ENCODE results near the gene TSFM. TPM values are rescaled to one million over a fixed set of nuclear protein-coding genes. Genes with fewer than 3 reads are reported as not detected.

The TSFM gene
- total RNA-seq, 1 donor from 2014 or later: 62.5 TPM

DNA sequence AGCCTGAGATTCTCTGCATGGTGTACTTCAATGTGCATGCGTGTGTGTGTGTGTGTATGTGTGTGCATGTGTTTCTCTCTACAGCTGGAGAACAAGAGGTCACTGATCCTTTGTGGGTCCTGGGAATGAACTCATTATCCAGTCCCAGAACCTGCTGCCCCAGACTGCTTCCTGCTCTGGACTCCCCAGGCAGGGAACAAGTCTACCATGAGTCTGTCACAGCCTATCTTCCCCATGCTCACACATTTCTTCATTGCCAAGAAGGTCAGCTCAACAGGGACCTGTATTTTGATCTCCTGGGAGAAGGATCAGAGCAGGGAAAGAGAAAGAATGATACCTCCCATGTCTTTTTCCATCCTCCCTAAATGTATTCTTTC lies 41.2 kb upstream of the TSFM start:
- peaks cover 23% of the 10 kb centered on the region for H3K36me3 Mint-ChIP-seq (ENCODE audit: low read depth)
- intact Hi-C loops (cut with micrococcal nuclease): loop anchor here (5.0 to 10.0 kb wide), 3 partner anchors 264 to 677 kb away; partner anchors contain the start of gene ARHGAP9
- H3K4me3 Mint-ChIP-seq: peak overlapping the region; percentile 90
- DNase-seq: no peak
- no peaks in the 10 kb centered on the region for H3K9me3 Mint-ChIP-seq
- H3K27me3 Mint-ChIP-seq: no peaks in the 10 kb centered on the region
- peak overlapping the region; percentile 87 for H3K27ac Mint-ChIP-seq
- peaks cover 51% of the 10 kb centered on the region for H3K4me1 Mint-ChIP-seq

DNA sequence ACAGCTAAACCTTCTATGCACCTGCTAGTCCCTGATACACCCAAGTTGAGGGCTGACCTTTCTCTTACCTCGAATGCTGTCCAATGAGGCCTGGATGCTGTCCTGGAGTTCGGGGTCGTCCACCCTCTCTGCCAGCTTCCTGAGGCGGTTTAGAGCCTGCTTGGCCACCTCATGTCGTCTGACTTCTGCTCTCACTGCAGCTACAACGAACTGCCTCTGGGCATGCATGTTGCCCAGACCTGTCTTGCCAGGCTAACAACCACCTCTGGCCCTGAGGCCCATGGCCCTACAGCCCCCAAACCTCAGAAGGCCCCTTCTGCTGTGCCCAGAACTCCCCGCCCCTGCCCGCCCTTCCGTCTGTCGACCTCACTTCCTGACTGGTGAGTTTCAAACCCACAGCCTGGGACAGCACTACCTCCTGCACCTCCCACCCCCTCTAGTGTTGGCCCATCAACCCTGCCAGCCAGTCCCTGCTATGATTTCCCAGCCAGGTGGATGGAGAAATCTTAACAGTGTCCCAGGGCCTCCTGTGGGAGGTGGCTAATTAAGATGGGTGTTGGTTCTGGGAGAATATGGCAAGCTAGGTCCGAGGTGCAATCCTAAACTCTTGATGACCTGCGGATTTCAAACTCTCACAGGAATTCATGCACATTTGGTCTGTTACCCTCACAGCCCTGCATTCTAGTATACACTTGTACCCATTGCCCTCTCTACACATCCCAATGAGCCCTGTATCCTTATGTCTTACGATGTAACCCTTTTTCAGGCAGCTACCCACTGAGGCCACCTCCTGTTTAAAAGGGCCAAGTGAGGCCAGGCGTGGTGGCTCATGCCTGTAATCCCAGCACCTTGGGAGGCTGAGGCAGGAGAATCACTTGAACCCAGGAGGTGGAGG lies 40.5 kb upstream of the TSFM start:
- peaks cover 51% of the 10 kb centered on the region for H3K4me1 Mint-ChIP-seq
- H3K4me3 Mint-ChIP-seq: peak overlapping the region; percentile 90
- intact Hi-C loops (cut with micrococcal nuclease): loop anchor here (1.0 to 10.0 kb wide), 4 partner anchors 159 to 677 kb away; partner anchors contain the start of gene ARHGAP9
- no peaks in the 10 kb centered on the region for H3K9me3 Mint-ChIP-seq
- no peaks in the 10 kb centered on the region for H3K27me3 Mint-ChIP-seq
- DNase-seq: peak; percentile 93
- H3K36me3 Mint-ChIP-seq (ENCODE audit: low read depth): peaks cover 23% of the 10 kb centered on the region
- peak overlapping the region; percentile 87 for H3K27ac Mint-ChIP-seq

DNA sequence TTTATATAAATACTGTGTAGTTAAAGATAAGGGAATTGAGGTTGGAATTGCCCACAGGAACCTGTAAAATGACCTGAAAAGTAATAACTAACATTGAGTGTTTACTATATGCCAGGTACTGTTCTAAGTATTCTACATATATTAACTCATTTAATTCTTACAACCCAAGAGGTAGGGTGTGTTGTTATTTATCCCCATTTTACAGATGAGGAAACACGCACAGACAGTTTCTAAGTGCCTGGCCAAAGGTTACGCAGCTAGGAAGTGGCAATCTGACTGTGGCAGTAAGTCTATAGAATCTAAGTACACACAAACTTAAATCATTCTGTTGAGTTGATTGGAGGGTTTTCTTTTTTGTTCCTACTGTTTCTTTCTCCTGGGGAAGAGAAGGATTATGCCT lies 38.8 kb upstream of the TSFM start:
- no peak for DNase-seq
- H3K4me3 Mint-ChIP-seq: peak overlapping the region; percentile 94
- H3K27ac Mint-ChIP-seq: peak overlapping the region; percentile 90
- peaks cover 54% of the 10 kb centered on the region for H3K4me1 Mint-ChIP-seq
- peaks cover 35% of the 10 kb centered on the region for H3K36me3 Mint-ChIP-seq (ENCODE audit: low read depth)
- H3K27me3 Mint-ChIP-seq: no peaks in the 10 kb centered on the region
- H3K9me3 Mint-ChIP-seq: no peaks in the 10 kb centered on the region
- intact Hi-C loops (cut with micrococcal nuclease): loop anchor here (1.0 to 10.0 kb wide), 6 partner anchors 9 to 679 kb away; partner anchors contain the start of genes ARHGAP9, B4GALNT1 and CDK4

DNA sequence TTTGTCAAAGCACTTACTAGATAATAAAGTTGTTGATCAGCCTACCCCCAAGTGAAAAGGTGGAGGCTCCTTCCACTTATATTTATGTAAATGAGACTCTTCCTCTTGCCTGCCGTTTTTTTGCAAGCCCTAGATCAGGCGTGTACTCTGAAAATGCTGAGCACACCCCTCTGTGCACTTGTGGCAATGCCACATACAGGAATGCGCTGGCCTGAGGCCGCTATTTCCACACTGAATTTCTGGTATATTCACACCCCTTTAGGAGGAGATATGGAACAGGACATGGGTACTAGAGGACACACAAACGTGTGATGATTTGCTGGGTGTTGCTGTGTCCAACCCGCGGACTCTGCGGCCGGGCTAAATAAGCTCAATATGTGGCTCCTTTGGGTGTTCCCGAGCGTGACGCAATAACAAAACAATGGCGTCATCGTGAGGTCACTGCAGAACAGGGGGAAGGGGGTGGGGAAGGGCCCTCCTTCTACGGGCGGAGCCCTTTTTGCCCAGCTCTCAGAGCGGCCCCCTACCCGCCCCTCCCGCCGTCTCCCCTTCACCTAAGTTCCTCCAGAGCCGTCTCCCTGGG lies 38.3 kb upstream of the TSFM start:
- H3K9me3 Mint-ChIP-seq: no peaks in the 10 kb centered on the region
- DNase-seq: peak; percentile 93
- intact Hi-C loops (cut with micrococcal nuclease): loop anchor here (1.0 to 10.0 kb wide), 6 partner anchors 8 to 679 kb away; partner anchors contain the start of genes ARHGAP9, B4GALNT1 and CDK4
- H3K4me1 Mint-ChIP-seq: peaks cover 50% of the 10 kb centered on the region
- H3K27me3 Mint-ChIP-seq: no peaks in the 10 kb centered on the region
- peak overlapping the region; percentile 94 for H3K4me3 Mint-ChIP-seq
- peak overlapping the region; percentile 90 for H3K27ac Mint-ChIP-seq
- H3K36me3 Mint-ChIP-seq (ENCODE audit: low read depth): peaks cover 37% of the 10 kb centered on the region

DNA sequence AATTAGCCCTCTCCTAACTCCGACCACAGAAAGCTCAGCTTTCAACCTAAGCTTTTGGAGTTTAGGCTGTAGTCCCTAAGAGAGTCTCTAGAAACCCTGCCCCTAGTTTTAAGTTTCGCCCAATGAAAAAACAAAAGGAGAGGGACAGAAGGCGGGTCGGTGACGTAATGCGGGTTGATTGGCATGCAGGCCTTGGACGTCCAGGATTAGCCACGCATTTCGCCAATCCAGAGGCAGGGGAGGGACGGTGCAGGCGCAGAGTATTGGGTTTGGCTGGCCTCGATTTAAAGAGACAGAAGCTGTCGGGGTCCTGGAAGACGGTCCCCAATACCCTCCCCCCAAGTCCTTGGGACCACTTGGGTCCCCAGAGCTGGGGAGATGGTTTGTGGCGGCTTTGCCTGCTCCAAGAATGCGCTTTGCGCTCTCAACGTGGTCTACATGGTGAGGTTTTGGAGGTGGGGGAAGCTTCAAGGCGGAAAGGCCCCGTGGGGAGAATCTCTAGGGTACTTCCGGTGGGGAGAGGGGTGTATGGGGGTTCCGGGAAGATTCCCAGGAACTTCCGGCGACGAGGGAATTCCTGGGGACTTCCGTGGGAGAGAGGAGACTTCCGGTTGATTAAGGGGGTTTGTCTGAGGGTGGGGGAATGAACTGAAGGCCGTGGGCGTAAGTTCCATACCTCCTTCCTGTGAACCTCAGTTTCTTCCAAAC lies 37.7 kb upstream of the TSFM start, which contains the start of gene TSPAN31:
TSS of gene TSPAN31 (plus strand) at position 263 of the 708 bp plus-strand sequence. CDS start at position 379, 116 bp downstream.
- Mint-ChIP-seq H3K9me3 (no peaks in the 10 kb centered on the region), H3K27ac (peak within 1 kb of the TSS; percentile 90), H3K4me1 (peaks cover 45% of the 10 kb centered on the region), H3K36me3 (ENCODE audit: low read depth) (peaks cover 37% of the 10 kb centered on the region), H3K27me3 (no peaks in the 10 kb centered on the region), H3K4me3 (peak within 1 kb of the TSS; percentile 94)
- intact Hi-C loops (cut with micrococcal nuclease): loop anchor here (1.0 to 10.0 kb wide), 6 partner anchors 7 to 680 kb away; partner anchors contain the start of genes ARHGAP9, B4GALNT1 and CDK4
- peak; percentile 98 for DNase-seq

DNA sequence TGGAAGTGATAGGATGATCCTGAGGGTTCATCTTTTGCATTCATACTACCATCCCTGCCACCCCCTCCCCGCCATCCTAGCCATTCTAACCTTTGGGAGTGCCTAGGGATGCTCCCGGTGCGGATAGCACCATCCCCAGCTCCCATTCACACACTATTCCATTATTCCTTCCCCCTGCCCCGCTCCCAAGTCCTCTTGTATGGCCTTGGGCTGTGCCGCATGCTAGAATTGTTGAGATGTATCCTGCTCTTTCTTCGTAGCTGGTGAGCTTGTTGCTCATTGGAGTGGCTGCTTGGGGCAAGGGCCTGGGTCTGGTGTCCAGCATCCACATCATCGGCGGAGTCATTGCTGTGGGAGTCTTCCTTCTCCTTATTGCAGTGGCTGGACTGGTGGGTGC lies 37.1 kb upstream of the TSFM start:
- DNase-seq: no peak
- Mint-ChIP-seq H3K27ac (peak overlapping the region; percentile 90), H3K36me3 (ENCODE audit: low read depth) (peaks cover 42% of the 10 kb centered on the region), H3K4me3 (peak overlapping the region; percentile 94), H3K9me3 (no peaks in the 10 kb centered on the region), H3K27me3 (no peaks in the 10 kb centered on the region), H3K4me1 (peaks cover 47% of the 10 kb centered on the region)
- intact Hi-C loops (cut with micrococcal nuclease): loop anchor here (2.0 to 10.0 kb wide), 2 partner anchors 113 to 681 kb away; partner anchors contain the start of gene B4GALNT1

- H3K36me3 Mint-ChIP-seq (ENCODE audit: low read depth): peaks cover 47% of the 10 kb centered on the region
- H3K27me3 Mint-ChIP-seq: no peaks in the 10 kb centered on the region
- peaks cover 46% of the 10 kb centered on the region for H3K4me1 Mint-ChIP-seq
- peak overlapping the region; percentile 94 for H3K4me3 Mint-ChIP-seq
- intact Hi-C loops (cut with micrococcal nuclease): loop anchor here (10.0 kb wide), 1 partner anchor 681 kb away; no protein-coding TSS in a partner anchor
- DNase-seq: no peak
- peak overlapping the region; percentile 90 for H3K27ac Mint-ChIP-seq
- no peaks in the 10 kb centered on the region for H3K9me3 Mint-ChIP-seq
Observed at GRCh38 chr12:57746025-57746424, 36.6 kb upstream of the TSFM start.

DNA sequence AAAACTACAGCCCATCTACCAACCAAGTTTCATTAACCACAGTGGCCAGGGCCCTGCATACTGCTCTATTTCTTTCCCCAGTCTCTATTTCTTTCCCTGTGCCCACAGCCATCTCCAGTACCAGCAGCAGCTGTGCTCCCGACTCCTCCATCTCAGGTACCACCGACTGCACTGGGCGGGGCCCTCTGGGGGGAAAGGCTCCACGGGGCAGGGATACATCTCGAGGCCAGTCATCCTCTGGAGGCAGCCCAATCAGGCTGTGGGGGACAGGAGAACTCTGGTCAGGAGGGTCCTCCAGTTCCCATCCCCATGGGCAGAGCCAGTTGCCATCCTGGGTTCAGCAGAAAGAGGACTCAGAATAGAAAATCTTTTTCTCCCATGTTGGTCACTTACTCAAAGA lies 33.5 kb upstream of the TSFM start:
- no peak overlapping the region for H3K4me3 Mint-ChIP-seq
- intact Hi-C loops (cut with micrococcal nuclease): loop anchor here (10.0 kb wide), 1 partner anchor 684 kb away; no protein-coding TSS in a partner anchor
- H3K27ac Mint-ChIP-seq: no peak overlapping the region
- no peaks in the 10 kb centered on the region for H3K27me3 Mint-ChIP-seq
- DNase-seq: no peak
- no peaks in the 10 kb centered on the region for H3K9me3 Mint-ChIP-seq
- H3K36me3 Mint-ChIP-seq (ENCODE audit: low read depth): peaks cover 60% of the 10 kb centered on the region
- H3K4me1 Mint-ChIP-seq: peaks cover 60% of the 10 kb centered on the region

- peaks cover 52% of the 10 kb centered on the region for H3K36me3 Mint-ChIP-seq (ENCODE audit: low read depth)
- H3K4me1 Mint-ChIP-seq: peaks cover 54% of the 10 kb centered on the region
- H3K4me3 Mint-ChIP-seq: peak overlapping the region; percentile 96
- intact Hi-C loops (cut with micrococcal nuclease): loop anchor here (10.0 kb wide), 2 partner anchors 1626 to 1926 kb away; partner anchors contain the start of genes DNAJC14 and ESYT1
- no peaks in the 10 kb centered on the region for H3K9me3 Mint-ChIP-seq
- H3K27me3 Mint-ChIP-seq: no peaks in the 10 kb centered on the region
- peak; percentile 63 for DNase-seq
- H3K27ac Mint-ChIP-seq: peak overlapping the region; percentile 97
Observed at GRCh38 chr12:57750561-57751431, 31.8 kb upstream of the TSFM start.

DNA sequence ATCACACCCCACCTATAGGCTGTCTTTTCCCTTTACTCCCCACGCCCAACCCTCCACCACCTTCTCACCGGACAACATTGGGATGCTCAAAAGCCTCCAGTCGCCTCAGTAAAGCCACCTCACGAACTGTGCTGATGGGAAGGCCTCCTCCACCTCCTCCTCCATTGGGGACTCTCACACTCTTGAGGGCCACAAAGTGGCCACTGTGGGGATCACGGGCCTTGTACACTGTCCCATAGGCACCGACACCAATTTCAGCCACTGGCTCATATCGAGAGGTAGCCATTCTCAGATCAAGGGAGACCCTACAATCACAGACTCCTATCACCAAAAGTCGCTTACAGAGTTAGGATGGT lies 31.2 kb upstream of the TSFM start:
- peaks cover 53% of the 10 kb centered on the region for H3K4me1 Mint-ChIP-seq

DNA sequence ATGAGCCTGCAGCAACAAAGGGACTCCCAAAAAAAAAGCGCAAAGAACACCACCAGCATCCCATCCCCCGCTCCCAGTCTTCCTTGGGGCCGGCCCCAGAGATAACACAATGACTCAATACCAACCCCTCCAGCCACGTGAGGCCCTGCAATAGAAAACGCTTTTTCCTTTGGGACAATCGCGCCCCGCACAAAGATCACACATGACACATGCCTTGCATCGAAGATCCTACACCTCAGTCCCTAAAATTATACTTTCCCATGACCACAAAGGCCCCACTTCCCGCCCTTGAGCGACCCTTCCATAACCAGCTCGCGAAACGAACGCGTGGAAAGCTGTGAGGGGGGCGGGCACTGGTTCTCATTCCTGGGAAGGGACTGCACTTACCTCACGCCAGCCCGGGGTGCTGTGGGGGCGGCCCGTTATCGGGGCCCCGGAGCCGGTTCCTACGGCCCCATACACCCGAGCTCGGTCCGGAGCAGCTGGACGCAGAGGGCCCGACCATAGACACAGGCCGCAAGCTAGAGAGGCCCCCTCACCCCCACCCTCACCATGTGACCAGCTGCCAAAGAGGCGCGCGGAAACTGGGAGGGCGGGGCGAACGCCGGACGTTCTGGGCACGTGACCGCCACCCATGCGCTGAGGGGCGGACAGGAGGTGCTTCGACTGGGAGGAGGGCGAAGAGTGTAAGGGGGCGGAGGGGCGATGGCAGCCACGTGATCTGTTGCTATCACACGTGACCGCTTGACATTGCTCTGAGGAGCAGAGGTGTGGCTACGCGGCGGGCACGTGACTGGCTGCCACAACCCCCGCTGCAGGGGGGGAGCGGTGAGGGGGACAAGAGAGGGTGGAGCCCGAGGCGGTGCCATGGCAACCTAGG lies 30.6 kb upstream of the TSFM start, which contains the start of gene CDK4:
TSS of gene CDK4 (minus strand) at position 523 of the 880 bp plus-strand sequence. CDS start 593 bp downstream, outside the sequence.
- H3K4me3 Mint-ChIP-seq: peak within 1 kb of the TSS; percentile 96
- H3K9me3 Mint-ChIP-seq: no peaks in the 10 kb centered on the region
- intact Hi-C loops (cut with micrococcal nuclease): loop anchor here (1.0 to 10.0 kb wide), 5 partner anchors 8 to 1927 kb away; partner anchors contain the start of genes DDIT3, DNAJC14, EEF1AKMT3 and ESYT1
- no peaks in the 10 kb centered on the region for H3K27me3 Mint-ChIP-seq
- peaks cover 46% of the 10 kb centered on the region for H3K36me3 Mint-ChIP-seq (ENCODE audit: low read depth)
- peaks cover 56% of the 10 kb centered on the region for H3K4me1 Mint-ChIP-seq
- DNase-seq: peak; percentile 99
- peak within 1 kb of the TSS; percentile 97 for H3K27ac Mint-ChIP-seq

More for the DNA sequence above, 31.2 kb upstream of the TSFM start:
- intact Hi-C loops (cut with micrococcal nuclease): loop anchor here (10.0 kb wide), 2 partner anchors 1627 to 1927 kb away; partner anchors contain the start of genes DNAJC14 and ESYT1
- no peaks in the 10 kb centered on the region for H3K27me3 Mint-ChIP-seq
- H3K9me3 Mint-ChIP-seq: no peaks in the 10 kb centered on the region
- peaks cover 46% of the 10 kb centered on the region for H3K36me3 Mint-ChIP-seq (ENCODE audit: low read depth)
- peak overlapping the region; percentile 96 for H3K4me3 Mint-ChIP-seq
- DNase-seq: no peak
- peak overlapping the region; percentile 97 for H3K27ac Mint-ChIP-seq
